ENCODE data around the gene PTGR3. TPM values are rescaled to one million over a fixed set of nuclear protein-coding genes. Genes with fewer than 3 reads are reported as not detected.

The PTGR3 gene
- total RNA-seq, 1 experiment from 2014 or later = 6.9 TPM

DNA sequence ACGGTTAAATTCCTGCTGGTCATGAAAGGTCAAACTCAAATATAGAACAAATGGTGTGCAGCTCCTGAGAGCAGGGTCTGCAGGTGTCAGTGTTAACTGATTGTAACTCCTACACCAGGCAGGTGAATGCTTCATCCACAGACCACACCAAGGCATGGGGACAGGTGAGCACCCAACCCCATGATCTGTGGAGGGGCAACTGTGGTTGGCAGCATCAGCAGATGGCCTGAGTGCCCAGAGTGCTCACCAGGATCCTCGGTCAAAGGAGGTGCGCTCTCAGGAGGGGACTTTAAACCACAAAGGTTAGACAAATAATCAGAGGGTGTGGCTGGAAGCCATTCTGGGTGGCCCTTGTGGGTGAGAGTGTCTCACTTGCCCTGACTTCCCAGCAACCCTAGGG lies 44.5 kb downstream of the PTGR3 start:
- Histone ChIP-seq H3K36me3 (ENCODE audit: insufficient read depth, low read length, poor library complexity, severe bottlenecking) (no peaks in the 10 kb centered on the region), H3K4me1 (ENCODE audit: insufficient read depth, low read length, poor library complexity, severe bottlenecking) (no peaks in the 10 kb centered on the region), H3K27me3 (replicated peaks; ENCODE audit: insufficient read depth, low read depth, low read length, poor library complexity) (no peaks in the 10 kb centered on the region), H3K4me3 (ENCODE audit: low read depth, low read length, poor library complexity, severe bottlenecking) (no peak overlapping the region), H3K27ac (ENCODE audit: low read depth, low read length, poor library complexity, severe bottlenecking) (no peak overlapping the region), H3K9me3 (ENCODE audit: low read depth, low read length, poor library complexity, severe bottlenecking) (no peaks in the 10 kb centered on the region)
- intact Hi-C loops (cut with micrococcal nuclease; ENCODE audit: unreplicated experiment) = no loop called here
- DNase-seq (ENCODE audit: low spot score) = no peak
- POLR2A ChIA-PET (ENCODE audit: low non-redundant PET) = no interaction called here
- CTCF ChIA-PET = no interaction called here
- TF ChIP-seq EZH2 (IDR thresholded peaks at IDR 0.05; ENCODE audit: borderline replicate concordance, low read depth, low read length, poor library complexity, severe bottlenecking) = no peak
- TF ChIP-seq, protein P1, sequence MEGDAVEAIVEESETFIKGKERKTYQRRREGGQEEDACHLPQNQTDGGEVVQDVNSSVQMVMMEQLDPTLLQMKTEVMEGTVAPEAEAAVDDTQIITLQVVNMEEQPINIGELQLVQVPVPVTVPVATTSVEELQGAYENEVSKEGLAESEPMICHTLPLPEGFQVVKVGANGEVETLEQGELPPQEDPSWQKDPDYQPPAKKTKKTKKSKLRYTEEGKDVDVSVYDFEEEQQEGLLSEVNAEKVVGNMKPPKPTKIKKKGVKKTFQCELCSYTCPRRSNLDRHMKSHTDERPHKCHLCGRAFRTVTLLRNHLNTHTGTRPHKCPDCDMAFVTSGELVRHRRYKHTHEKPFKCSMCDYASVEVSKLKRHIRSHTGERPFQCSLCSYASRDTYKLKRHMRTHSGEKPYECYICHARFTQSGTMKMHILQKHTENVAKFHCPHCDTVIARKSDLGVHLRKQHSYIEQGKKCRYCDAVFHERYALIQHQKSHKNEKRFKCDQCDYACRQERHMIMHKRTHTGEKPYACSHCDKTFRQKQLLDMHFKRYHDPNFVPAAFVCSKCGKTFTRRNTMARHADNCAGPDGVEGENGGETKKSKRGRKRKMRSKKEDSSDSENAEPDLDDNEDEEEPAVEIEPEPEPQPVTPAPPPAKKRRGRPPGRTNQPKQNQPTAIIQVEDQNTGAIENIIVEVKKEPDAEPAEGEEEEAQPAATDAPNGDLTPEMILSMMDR (conservative IDR thresholded peaks at IDR 0.05; ENCODE audit: low read depth, low read length) = no peak
- BruUV-seq (replicated peaks) = no TSS peak

DNA sequence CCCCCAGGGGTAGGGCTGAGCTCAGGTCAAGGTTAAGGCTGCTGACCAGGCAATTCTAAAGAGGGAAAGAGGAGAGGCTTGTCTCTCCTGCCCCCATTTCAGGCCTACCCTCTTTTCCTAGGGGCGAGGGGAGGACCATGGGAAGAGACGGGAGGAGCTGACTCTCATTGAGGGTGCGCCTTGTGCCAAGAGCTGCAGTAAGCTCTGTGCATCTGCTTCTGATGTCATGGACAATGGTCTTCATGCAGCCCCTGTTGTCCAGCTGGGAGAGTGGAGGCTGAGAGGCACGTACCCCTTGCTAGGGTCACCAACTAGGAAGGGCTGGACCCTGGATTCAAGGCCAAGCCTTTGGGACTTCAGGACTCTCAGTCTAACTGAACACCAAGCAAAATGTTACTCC lies 45.2 kb downstream of the PTGR3 start:
- CTCF ChIA-PET = no interaction called here
- DNase-seq (ENCODE audit: low spot score) = no peak

DNA sequence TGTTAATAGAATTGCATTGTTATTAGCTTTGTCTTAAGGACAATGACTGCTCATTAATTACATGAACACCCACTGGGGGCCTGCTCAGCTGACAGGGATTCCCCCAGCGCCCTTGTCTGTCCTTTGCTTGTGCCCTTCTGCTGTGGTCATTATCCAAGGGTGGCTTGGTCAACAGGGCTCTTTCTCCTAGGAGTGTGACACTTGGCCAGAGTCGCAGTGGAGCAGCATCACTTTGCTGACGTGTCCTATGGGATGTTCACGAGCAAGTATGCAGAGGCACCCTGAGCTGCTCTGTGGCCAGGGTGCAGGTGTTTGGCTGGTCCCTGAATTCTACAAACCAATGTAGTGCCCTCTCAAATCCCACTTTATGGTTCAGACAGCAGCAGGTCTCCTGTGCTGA lies 46.0 kb downstream of the PTGR3 start:
- Histone ChIP-seq H3K27ac (ENCODE audit: low read depth, low read length, poor library complexity, severe bottlenecking) (no peak overlapping the region), H3K9me3 (ENCODE audit: low read depth, low read length, poor library complexity, severe bottlenecking) (no peaks in the 10 kb centered on the region), H3K4me1 (ENCODE audit: insufficient read depth, low read length, poor library complexity, severe bottlenecking) (no peaks in the 10 kb centered on the region), H3K4me3 (ENCODE audit: low read depth, low read length, poor library complexity, severe bottlenecking) (no peak overlapping the region), H3K27me3 (replicated peaks; ENCODE audit: insufficient read depth, low read depth, low read length, poor library complexity) (no peaks in the 10 kb centered on the region), H3K36me3 (ENCODE audit: insufficient read depth, low read length, poor library complexity, severe bottlenecking) (no peaks in the 10 kb centered on the region)
- no peak for TF ChIP-seq EZH2 (IDR thresholded peaks at IDR 0.05; ENCODE audit: borderline replicate concordance, low read depth, low read length, poor library complexity, severe bottlenecking)
- TF ChIP-seq, protein P1 (conservative IDR thresholded peaks at IDR 0.05; ENCODE audit: low read depth, low read length) = no peak
- no peak for DNase-seq (ENCODE audit: low spot score)
- CTCF ChIA-PET = no interaction called here
- no TSS peak for BruUV-seq (replicated peaks)
- intact Hi-C loops (cut with micrococcal nuclease; ENCODE audit: unreplicated experiment) = no loop called here
- POLR2A ChIA-PET (ENCODE audit: low non-redundant PET) = no interaction called here

More for the DNA sequence above, 45.2 kb downstream of the PTGR3 start:
- no peaks in the 10 kb centered on the region for H3K27me3 ChIP-seq (replicated peaks; ENCODE audit: insufficient read depth, low read depth, low read length, poor library complexity)
- no peak for TF ChIP-seq EZH2 (IDR thresholded peaks at IDR 0.05; ENCODE audit: borderline replicate concordance, low read depth, low read length, poor library complexity, severe bottlenecking)
- TF ChIP-seq, protein P1 (conservative IDR thresholded peaks at IDR 0.05; ENCODE audit: low read depth, low read length) = no peak
- POLR2A ChIA-PET (ENCODE audit: low non-redundant PET) = no interaction called here
- H3K27ac ChIP-seq (ENCODE audit: low read depth, low read length, poor library complexity, severe bottlenecking) = no peak overlapping the region
- H3K9me3 ChIP-seq (ENCODE audit: low read depth, low read length, poor library complexity, severe bottlenecking) = no peaks in the 10 kb centered on the region
- H3K36me3 ChIP-seq (ENCODE audit: insufficient read depth, low read length, poor library complexity, severe bottlenecking) = no peaks in the 10 kb centered on the region
- no peak overlapping the region for H3K4me3 ChIP-seq (ENCODE audit: low read depth, low read length, poor library complexity, severe bottlenecking)
- no TSS peak for BruUV-seq (replicated peaks)
- intact Hi-C loops (cut with micrococcal nuclease; ENCODE audit: unreplicated experiment) = no loop called here
- H3K4me1 ChIP-seq (ENCODE audit: insufficient read depth, low read length, poor library complexity, severe bottlenecking) = no peaks in the 10 kb centered on the region

All from A673 (cell line).